IgD-negative memory B cell (primary cell): Measurements from ENCODE around the gene MFRP. TPM values are rescaled to one million over a fixed set of nuclear protein-coding genes. Genes with fewer than 3 reads are reported as not detected.

Experiments
- H3K27ac Mint-ChIP-seq, 3 donors: one replicate each; pipeline ENCODE4 v1.8.0; 2020 to 2022; ENCODE audit warnings: mild to moderate bottlenecking in 3 of 3, mixed read lengths in 3 of 3, moderate library complexity in 1 of 3
- H3K27me3 Mint-ChIP-seq: one replicate; pipeline ENCODE4 v1.8.0; 2021; ENCODE audit warnings: mixed read lengths
- H3K36me3 Mint-ChIP-seq: one replicate; pipeline ENCODE4 v1.8.0; 2020; ENCODE audit warnings: mild to moderate bottlenecking, mixed read lengths
- H3K4me1 Mint-ChIP-seq, 3 donors: one replicate each; pipeline ENCODE4 v1.8.0; 2020 to 2022; ENCODE audit warnings: mixed read lengths in 3 of 3, mild to moderate bottlenecking in 1 of 3
- H3K4me3 Mint-ChIP-seq, 4 donors: one replicate each; pipeline ENCODE4 v1.8.0; 2020 to 2022; ENCODE audit warnings: mild to moderate bottlenecking in 4 of 4, mixed read lengths in 4 of 4, moderate library complexity in 3 of 4
- H3K9me3 Mint-ChIP-seq, 3 donors: one replicate each; pipeline ENCODE4 v1.8.0; 2020 to 2021; ENCODE audit warnings: mixed read lengths in 3 of 3, mild to moderate bottlenecking in 1 of 3
- polyA plus RNA-seq: library from polyadenylated mRNA; unstranded; fragments of 300-500 nt; fragmentation: Illumina TruSeq; gene quantifications from one replicate; pipeline ENCODE4 v1.2.3, GENCODE V29; 2021

The MFRP gene
- polyA plus RNA-seq, 1 donor from 2014 or later, result not detected

DNA sequence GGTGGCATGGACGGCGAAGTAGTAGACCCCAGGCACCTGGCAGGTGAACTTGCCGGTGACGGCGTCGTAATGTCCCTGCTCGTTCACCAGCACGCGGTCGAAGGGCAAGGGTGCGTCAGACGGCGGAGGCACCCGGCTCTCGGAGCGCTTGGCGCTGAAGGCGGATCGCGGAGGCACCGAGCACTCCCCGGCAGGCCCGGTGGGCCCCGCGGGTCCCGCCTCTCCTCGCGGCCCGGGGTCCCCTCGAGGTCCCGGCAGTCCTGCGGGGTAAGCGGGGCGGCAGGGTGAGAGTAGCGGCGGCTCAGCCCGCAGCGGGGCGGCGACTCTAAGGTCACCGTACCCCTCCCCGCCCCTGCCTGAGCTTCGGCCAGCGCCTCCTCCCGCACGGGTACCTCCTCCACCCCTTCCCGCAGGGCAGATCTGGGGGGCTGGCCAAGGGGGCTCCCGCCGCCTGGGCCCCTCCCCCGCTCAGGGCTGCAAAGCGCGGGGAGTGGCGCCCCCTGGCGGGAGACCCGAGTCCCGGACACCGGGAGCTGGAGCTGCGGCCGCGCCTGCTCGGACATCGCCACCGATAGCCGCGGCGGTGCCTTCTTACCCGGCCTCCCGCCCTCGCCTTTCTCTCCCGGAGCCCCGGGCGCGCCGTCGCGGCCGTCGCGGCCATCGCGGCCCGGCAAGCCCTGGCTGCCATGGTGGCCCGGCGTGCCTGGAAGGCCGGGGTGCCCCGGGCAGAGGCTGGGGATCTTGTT lies 6.7 kb downstream of the MFRP start:
- peaks cover 0 to 2% (median 0%) of the 10 kb centered on the region in 3 donors for H3K9me3 Mint-ChIP-seq
- H3K4me1 Mint-ChIP-seq, result peaks cover 10 to 21% (median 11%) of the 10 kb centered on the region in 3 donors
- peaks cover 10% of the 10 kb centered on the region for H3K36me3 Mint-ChIP-seq
- H3K4me3 Mint-ChIP-seq, result peak overlapping the region in 3 of 4 donors; percentile 50 to 84 (median 68)
- H3K27ac Mint-ChIP-seq, result no peak overlapping the region
- peaks cover 39% of the 10 kb centered on the region for H3K27me3 Mint-ChIP-seq

DNA sequence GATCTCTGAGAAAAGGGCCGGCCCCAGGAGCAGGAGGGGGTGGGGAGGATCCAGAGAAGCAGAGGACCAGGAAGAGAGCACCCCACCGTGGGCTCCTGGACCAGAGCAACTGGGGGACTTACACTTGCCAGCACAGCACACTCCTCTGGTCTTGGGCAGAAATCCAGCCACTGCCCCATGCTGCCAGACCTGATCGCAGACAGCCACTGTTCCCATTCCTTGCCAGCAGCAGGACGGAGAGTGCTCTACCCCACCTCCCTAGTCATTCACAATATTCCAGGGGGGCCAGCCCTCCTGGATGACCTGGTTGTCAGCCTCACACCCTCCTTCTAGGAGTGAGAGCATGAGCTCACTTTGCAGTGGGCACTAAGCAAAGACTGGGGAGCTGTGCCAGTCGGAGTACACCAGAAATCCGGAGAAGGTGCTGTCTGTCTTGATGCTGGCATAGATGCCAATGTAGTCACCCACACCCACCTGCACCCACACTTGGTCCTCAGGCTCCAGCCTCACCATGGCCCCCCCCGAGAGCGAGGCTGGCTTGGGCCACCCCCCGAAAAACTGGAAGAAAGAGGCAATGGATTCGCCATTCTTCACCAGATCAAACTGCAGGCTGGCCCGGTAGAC lies 7.4 kb downstream of the MFRP start:
- Mint-ChIP-seq H3K27ac (no peak overlapping the region), H3K4me3 (peak overlapping the region in 3 of 4 donors; percentile 50 to 84 (median 68)), H3K27me3 (peaks cover 39% of the 10 kb centered on the region), H3K9me3 (peaks cover 0 to 2% (median 0%) of the 10 kb centered on the region in 3 donors), H3K36me3 (peaks cover 10% of the 10 kb centered on the region), H3K4me1 (peaks cover 11 to 22% (median 15%) of the 10 kb centered on the region in 3 donors)

DNA sequence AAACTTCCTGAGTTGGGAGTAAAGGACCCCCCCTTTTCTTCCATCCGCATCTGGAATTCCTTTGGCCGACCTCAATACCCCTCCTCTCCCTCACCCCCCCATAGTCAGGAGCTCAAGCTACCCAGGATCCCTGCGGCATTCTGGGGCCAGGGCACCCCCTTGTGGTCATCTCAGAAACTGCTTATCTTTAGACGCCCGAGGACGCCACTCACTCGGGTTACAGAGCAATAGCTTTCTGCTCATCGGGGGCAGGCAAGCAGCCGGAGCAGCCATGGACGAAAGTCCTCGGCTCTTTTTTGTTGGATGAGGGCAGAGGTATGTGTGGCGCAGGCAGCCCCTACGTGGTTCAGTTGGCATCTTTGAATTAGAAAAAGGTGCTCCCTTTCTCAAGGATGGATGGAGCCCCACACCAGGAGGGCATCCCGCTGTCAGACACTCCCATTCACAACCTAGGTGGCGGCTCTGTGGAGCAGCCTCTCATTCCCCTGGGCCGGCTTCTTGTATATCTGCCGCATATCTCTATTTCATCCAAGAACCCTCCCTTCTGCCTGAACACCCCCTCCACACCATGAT lies 8.1 kb downstream of the MFRP start:
- Mint-ChIP-seq H3K27me3 (peaks cover 32% of the 10 kb centered on the region), H3K4me3 (peak overlapping the region; percentile 4 to 67 (median 56)), H3K4me1 (peaks cover 13 to 25% (median 19%) of the 10 kb centered on the region in 3 donors), H3K9me3 (peaks cover 0 to 2% (median 0%) of the 10 kb centered on the region in 3 donors), H3K27ac (peak overlapping the region in 1 of 3 donors; percentile 3), H3K36me3 (peaks cover 10% of the 10 kb centered on the region)

DNA sequence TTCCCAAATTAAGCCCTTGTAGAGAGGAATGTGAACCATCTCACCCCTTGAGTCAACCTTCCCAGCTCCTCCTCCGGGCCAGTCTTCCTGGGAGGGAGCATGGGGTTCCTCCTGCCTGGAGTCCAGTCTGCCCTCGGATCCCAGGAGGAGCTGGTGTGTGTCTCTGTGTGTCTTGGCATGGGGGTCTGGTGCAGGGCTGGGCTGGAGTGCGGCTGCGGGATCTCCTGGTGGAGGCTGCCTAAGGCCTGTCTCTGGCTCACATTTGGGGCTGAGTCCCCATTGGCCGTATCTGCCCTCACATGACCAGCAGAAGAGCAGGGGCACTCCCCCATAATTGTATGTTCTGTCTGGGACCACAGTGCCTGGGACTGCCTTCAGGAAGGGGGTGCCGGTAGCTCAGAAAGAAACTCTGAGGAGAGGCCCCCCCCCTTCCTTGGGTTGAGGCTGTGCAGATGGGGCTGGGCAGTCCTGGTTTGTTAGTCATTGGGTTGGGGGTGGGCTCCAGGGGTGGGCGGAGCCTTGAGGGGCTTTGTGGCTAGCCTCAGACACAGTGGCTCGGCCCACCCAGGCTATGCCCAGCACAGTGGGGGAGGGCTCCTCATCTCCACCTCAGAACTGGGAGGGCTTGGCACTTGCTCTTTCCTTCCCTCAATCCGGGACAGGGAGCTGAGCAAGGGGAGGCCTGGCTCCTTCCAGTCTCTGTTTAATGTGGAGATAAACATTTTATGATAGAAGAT lies 8.8 kb downstream of the MFRP start:
- Mint-ChIP-seq H3K27ac (peak overlapping the region in 1 of 3 donors; percentile 72), H3K4me1 (peaks cover 13 to 27% (median 23%) of the 10 kb centered on the region in 3 donors), H3K9me3 (peaks cover 0 to 2% (median 0%) of the 10 kb centered on the region in 3 donors), H3K36me3 (peaks cover 11% of the 10 kb centered on the region), H3K4me3 (peak overlapping the region in 3 of 4 donors; percentile 65 to 93 (median 67)), H3K27me3 (peaks cover 26% of the 10 kb centered on the region)

DNA sequence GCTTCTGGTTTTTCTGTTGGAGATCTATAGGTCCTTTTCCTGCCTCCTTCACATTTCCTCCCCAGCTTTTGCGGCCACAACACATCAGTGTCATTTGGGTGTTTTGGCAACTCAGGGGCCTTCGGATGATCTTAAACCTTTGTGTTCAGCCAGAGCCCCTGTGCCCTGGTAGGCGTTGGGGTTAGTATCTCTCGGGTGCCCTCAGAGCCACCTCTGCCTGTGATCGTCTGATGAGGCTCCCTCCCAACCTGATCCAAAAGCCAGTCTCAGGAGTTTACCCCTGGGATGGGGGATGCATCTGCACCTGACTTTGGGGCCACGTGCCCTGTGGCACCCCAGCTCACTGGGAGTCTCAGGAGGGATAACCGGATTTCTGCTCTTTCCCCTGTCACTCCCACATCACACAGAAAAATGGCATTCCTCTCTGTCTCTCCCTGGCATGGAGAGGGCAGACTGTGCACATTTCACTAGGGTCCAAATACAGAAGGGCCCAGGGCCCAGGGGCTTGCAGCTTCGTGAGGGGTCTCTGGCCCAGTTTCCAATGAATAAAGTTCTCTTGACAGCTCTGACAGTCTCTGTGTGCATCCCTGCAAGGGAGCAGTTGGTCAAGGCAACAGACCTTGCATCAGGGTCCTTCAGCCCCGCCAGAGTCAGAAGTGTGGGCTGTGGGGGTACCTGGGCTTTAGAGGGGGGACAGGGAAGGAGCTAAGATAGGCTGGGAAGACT lies 9.6 kb downstream of the MFRP start:
- Mint-ChIP-seq H3K9me3 (peaks cover 0 to 2% (median 0%) of the 10 kb centered on the region in 3 donors), H3K4me1 (peaks cover 13 to 28% (median 26%) of the 10 kb centered on the region in 3 donors), H3K36me3 (peaks cover 12% of the 10 kb centered on the region), H3K27ac (peak overlapping the region in 2 of 3 donors; percentile 72 to 96), H3K27me3 (peaks cover 23% of the 10 kb centered on the region), H3K4me3 (peak overlapping the region; percentile 45 to 93 (median 60))

DNA sequence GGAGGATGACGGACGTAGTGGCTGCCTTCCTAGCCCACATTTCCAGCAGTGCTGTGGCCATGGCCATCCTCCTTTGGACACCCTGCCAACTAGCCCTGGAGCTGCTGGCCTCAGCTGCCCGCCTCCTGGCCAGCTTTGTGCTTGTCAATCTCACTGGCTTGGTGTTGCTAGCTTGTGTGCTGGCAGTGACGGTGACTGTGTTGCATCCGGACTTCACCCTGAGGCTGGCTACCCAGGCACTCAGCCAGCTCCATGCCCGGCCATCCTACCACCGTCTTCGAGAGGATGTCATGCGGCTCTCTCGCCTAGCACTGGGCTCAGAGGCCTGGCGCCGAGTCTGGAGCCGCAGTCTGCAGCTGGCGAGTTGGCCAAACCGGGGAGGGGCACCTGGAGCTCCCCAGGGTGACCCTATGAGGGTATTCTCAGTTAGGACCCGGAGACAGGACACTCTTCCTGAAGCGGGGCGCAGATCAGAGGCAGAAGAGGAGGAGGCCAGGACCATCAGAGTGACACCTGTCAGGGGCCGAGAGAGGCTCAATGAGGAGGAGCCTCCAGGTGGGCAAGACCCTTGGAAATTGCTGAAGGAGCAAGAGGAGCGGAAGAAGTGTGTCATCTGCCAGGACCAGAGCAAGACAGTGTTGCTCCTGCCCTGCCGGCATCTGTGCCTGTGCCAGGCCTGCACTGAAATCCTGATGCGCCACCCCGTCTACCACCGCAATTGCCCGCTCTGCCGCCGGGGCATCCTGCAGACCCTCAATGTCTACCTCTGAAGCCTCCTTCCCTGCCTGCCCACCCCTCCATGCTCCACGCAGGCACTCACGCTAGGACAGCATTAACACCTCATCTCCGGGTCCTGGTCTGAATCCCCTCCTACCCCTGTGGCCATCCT lies 10.6 kb downstream of the MFRP start:
- Mint-ChIP-seq H3K4me1 (peaks cover 8 to 23% (median 22%) of the 10 kb centered on the region in 3 donors), H3K36me3 (peaks cover 11% of the 10 kb centered on the region)

DNA sequence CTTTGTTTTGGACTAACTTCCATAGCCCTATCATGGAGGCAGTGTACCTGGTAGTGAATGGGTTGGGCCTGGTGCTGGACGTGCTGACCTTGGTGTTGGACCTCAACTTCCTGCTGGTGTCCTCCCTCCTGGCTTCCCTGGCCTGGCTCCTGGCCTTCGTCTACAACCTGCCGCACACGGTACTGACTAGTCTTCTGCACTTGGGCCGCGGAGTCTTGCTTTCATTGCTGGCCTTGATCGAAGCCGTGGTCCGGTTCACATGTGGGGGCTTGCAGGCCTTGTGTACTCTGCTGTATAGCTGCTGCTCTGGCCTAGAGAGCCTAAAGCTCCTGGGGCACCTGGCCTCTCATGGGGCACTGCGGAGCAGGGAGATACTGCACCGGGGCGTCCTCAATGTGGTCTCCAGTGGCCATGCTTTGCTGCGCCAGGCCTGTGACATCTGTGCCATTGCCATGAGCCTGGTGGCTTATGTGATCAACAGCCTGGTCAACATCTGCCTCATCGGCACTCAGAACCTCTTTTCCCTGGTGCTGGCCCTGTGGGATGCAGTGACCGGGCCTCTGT lies 11.3 kb downstream of the MFRP start:
- peak overlapping the region; percentile 84 to 96 (median 86) for H3K27ac Mint-ChIP-seq
- peaks cover 10% of the 10 kb centered on the region for H3K36me3 Mint-ChIP-seq
- H3K9me3 Mint-ChIP-seq, result peaks cover 0 to 2% (median 0%) of the 10 kb centered on the region in 3 donors
- peaks cover 18% of the 10 kb centered on the region for H3K27me3 Mint-ChIP-seq
- peak overlapping the region; percentile 93 to 99 (median 95) for H3K4me3 Mint-ChIP-seq
- H3K4me1 Mint-ChIP-seq, result peaks cover 7 to 21% (median 21%) of the 10 kb centered on the region in 3 donors

More for the DNA sequence above, 10.6 kb downstream of the MFRP start:
- peak overlapping the region; percentile 93 to 99 (median 95) for H3K4me3 Mint-ChIP-seq
- peaks cover 0 to 2% (median 0%) of the 10 kb centered on the region in 3 donors for H3K9me3 Mint-ChIP-seq
- H3K27me3 Mint-ChIP-seq, result peaks cover 15% of the 10 kb centered on the region
- H3K27ac Mint-ChIP-seq, result peak overlapping the region in 2 of 3 donors; percentile 72 to 96

DNA sequence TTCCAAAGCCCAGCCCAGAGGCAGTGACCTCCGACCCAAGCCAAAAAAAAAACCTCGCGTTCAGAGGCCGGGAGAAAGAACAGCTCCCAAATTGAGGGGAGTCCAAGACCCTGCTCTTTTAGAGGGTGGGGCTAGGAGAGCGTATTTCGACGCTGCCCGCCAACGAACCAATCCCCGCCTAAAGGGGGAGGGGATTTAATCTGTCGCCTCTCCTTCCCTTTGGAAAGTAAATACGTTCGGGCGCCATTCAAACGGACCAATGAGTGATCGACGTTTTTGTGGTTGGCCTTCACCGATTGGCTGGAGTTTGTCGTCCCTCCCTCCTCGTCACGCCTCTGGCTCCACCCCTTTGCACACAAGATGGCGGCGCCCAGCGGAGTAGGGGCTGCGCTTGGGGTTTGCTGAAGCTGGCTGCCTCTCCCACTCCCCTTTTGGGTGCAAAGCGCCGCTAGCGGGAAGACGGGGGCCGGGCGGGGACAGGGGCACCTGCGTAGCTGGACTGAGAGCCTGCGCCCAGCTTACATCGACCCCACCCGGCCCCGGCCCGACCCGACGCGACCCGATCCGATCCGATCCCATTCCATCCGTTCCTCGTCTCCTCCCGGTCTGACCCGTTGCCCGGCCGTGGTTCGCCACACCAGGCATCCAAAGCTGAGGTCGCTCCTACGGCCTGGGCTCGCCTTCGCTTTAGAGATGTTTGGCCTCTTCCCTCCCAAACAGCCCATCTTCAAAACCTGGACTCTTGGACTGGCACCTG lies 12.2 kb downstream of the MFRP start, which contains the start of gene RNF26:
Gene RNF26, plus strand, starts transcription at position 354 of the 757 bp plus-strand sequence. CDS start 596 bp downstream, outside the sequence.
- Mint-ChIP-seq H3K9me3 (peaks cover 0 to 2% (median 0%) of the 10 kb centered on the region in 3 donors), H3K4me3 (peak within 1 kb of the TSS; percentile 93 to 99 (median 95)), H3K27ac (peak within 1 kb of the TSS; percentile 86 to 96 (median 96)), H3K4me1 (peaks cover 6 to 20% (median 20%) of the 10 kb centered on the region in 3 donors), H3K27me3 (peaks cover 18% of the 10 kb centered on the region), H3K36me3 (peaks cover 10% of the 10 kb centered on the region)

DNA sequence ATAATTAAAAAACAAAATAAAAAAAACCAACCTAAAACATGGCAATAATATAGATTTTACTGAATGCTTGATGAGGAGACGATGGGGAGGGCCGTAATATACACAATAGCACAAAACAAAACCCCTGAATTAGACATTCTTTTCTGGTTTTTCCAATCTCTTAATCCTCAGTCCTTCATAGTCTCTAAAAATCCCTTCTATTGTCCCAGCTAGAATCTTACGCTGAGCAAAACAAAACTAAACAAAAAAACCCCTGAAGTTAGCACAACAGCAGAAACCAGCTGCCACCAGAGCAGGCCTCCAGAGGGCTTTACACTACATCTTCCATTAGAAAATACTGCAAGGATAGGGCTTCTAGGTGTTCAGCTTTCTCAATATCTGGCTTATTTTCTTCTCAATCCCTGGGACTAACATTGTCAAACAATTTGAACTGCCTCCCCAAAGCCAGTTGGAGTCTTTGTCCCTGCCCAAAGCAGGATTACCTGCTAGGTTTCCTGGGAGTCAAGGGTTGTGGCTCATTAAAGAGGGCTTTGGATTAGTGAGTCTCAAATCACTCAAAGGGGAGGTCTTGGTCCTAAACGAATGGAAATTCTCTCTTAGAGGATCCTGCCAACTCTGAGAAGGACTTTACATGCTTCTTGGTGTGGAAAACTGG lies 14.3 kb downstream of the MFRP start:
- H3K27me3 Mint-ChIP-seq, result peaks cover 9% of the 10 kb centered on the region
- no peaks in the 10 kb centered on the region for H3K9me3 Mint-ChIP-seq
- peak overlapping the region in 1 of 4 donors; percentile 93 for H3K4me3 Mint-ChIP-seq
- H3K4me1 Mint-ChIP-seq, result peaks cover 5 to 16% (median 12%) of the 10 kb centered on the region in 3 donors
- peaks cover 6% of the 10 kb centered on the region for H3K36me3 Mint-ChIP-seq
- peak overlapping the region in 1 of 3 donors; percentile 86 for H3K27ac Mint-ChIP-seq

DNA sequence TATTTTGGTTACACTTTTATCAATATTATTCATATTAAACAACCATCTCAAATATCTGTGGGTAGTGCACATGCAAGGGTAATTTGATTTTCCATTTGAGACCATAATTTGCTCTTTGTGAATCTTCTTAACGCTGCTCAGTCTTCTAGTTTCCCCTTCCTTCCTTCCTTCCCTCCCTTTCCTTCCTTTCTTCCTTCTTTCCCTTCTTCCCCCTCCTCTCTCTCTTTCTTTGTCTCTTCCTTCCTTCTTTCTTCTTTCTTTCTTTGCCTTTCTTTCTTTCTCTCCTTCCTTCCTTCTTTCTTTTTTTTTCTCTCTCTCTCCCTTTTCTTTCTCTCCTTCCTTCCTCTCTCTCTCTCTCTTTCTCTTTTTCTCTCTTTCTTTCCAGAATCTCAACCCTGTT lies 16.3 kb downstream of the MFRP start:
- peaks cover 3 to 16% (median 8%) of the 10 kb centered on the region in 3 donors for H3K4me1 Mint-ChIP-seq
- no peak overlapping the region for H3K27ac Mint-ChIP-seq
- peaks cover 9% of the 10 kb centered on the region for H3K27me3 Mint-ChIP-seq
- no peak overlapping the region for H3K4me3 Mint-ChIP-seq
- peaks cover 3% of the 10 kb centered on the region for H3K36me3 Mint-ChIP-seq
- H3K9me3 Mint-ChIP-seq, result no peaks in the 10 kb centered on the region

DNA sequence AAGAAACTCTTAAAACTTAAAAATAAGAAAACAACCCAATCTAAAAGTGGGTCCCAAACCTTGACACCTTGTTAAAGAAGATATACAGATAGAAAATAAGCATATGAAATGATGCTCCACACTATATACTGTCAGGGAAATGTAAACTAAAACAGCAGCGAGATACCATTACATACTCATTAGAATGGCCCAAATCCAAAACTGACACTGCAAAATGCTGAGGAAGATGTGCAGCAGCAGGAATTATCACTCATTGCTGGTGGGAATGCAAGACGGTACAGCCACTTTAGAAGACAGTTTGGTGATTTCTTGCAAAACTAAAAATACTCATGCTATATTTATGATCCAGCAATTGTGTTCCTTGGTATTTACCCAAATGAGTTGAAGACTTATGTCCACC lies 17.2 kb downstream of the MFRP start:
- Mint-ChIP-seq H3K27me3 (peaks cover 9% of the 10 kb centered on the region), H3K4me1 (peaks cover 2 to 14% (median 7%) of the 10 kb centered on the region in 3 donors), H3K4me3 (no peak overlapping the region), H3K9me3 (no peaks in the 10 kb centered on the region), H3K27ac (no peak overlapping the region), H3K36me3 (peaks cover 3% of the 10 kb centered on the region)

DNA sequence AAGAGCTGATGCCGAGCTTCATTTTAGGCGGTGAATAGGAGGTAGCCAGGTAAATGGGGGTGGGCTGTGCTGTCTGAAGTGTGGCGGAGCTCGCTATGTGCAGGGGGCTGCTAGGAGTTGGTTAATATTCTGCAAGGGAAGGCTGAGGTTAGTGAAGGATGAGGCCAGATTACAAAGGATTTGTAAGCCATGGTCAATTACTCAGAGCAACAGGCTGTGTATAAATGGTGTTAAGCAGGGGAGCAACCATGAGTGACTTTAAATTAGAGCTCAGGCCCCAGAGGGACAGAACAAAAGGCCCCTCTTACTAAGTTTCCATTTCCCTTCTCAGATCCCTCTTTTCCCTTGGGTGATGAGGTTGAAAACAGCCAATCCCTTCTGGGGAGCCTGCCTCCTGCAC lies 22.3 kb downstream of the MFRP start:
- Mint-ChIP-seq H3K36me3 (no peaks in the 10 kb centered on the region), H3K4me3 (no peak overlapping the region), H3K27me3 (peaks cover 4% of the 10 kb centered on the region), H3K4me1 (peaks cover 4 to 14% (median 8%) of the 10 kb centered on the region in 3 donors), H3K27ac (peak overlapping the region in 1 of 3 donors; percentile 23), H3K9me3 (no peaks in the 10 kb centered on the region)
